NCI-H748 treated with DMSO at 0.1 percent for 48 hours (cell line): ENCODE results near the gene KRTAP4-16.
"Not testable (repeated sequence)": the region's sequence is repeated elsewhere in the genome, so short reads cannot be mapped to it uniquely, and the experiment has no call there.

Experiments used
- DNase-seq: peaks from one replicate; lab custom pipeline; 2025; lab: John Stamatoyannopoulos, UW

The KRTAP4-16 gene

DNA sequence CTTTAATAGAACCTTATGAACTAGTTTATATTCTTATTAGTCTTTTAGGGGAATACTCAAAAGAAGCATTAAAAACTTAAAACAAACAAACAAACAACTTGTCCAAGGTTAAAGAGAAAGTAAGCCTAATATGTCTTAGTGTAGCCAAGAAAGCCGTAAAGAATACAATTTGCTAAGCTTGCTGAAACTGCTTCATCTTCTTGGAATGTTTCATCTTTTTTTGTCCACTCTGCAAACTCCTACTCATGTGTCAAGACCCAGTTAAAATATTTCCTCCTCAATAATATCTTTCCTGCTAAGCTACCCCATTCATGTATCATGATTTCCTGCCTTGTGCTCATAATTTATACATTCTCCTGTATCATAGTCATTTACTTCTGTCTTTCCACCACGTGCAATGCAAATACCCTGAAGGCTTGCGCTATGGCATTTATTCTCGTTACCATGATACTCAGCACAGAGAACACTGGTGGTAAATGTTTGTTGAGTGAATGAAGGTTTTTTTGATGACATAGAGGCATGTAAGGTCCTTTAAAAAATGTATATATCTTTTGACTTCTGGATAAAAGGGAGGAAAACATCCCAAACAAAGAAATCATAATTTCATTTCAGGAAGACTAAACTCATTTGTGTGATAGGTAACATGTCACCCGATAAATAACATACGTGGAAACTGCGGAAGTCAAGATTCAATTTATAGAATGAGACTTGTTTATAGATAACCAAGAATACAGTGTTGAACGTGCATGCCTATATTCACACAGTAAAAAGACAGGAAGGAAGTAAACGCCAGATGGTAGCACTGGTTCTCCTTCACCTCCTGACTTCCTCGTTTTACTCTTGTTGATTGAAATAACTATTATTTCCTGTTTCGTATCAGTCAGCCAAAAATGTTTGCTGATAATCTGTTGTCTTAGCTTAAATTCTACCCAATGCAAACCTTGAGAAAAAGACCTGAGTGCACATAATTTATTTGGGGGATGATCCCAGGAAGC, 18.0 kb upstream of the KRTAP4-16 start:
- DNase-seq: not testable (repeated sequence)

DNA sequence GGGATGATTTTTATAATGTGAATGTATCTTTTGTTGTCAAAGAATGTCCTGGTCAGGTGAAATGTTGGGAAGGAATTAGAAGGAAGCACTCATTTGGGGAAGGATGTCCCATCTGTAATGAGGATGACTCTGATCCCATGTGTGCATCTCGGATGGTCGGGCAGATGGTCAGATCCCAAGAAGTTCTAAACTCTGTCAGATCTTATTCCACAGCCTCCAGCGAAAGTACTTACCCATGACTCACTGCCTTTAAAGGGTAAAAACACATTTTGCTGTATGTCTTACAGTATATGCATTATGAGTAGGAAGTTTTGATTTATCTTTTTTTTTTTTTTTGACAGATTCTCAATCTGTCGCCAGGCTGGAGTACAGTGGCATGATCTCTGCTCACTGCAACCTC, 16.7 kb upstream of the KRTAP4-16 start:
- DNase-seq: no peak

DNA sequence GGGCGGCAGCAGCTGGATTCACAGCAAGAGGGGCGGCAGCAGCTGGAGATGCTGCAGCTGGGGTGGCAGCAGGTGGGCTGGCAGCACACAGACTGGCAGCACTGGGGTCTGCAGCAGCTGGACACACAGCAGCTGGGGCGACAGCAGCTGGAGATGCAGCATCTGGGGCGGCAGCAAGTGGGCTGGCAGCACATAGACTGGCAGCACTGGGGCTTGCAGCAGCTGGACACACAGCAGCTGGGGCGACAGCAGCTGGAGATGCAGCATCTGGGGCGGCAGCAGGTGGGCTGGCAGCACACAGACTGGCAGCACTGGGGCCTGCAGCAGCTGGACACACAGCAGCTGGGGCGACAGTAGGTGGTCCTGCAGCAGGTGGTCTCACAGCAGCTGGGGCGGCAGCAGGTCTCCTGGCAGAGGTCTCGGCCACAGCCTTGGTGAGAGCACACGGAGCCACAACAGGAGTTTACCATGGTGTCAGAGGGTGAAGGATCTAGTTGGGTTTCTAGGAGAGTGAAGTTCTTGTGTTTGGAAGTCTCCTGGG, 15.9 kb upstream of the KRTAP4-16 start, which contains the start of gene KRTAP4-11:
Gene KRTAP4-11 (minus strand): TSS at position 528 of the 541 bp plus-strand sequence. CDS start 58 bp downstream, at position 470.
- DNase-seq: not testable (repeated sequence)

GRCh38 chr17:41116297-41116696, 14.3 kb upstream of the KRTAP4-16 start:
- DNase-seq: no peak

DNA sequence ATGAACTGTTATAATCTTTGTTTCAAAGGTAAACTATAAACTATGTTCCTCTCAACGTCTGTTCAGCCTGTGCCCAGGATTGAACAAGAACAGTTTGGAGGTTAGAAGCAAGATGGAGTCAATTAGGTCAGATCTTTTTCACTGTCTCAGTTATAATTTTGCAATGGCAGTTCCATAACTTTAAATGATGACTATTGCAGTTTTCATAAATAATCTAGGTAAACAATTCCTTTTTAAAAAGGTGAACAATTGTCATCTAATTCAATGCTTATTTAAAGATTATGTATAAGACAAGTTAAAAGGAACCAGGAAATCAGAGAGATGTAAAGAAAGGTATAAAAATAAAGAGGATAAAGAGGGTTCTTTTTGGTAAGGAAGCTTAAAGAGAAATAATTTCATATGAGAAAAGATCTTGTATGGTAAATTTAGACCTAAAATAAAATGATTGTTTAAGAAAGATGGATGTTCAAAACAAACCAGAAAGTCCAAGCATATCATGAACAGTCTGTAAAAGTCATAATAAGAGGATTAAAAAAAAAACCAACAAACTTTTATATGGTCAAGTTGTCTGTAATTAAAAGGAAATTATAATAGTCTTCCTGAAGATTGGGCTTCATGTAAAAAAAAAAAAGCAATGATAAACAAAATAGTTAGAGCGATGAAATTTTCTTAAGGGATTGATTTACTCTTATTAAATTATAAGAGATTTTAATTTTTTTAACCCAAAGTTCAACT, 9.3 kb upstream of the KRTAP4-16 start:
- DNase-seq: no peak

DNA sequence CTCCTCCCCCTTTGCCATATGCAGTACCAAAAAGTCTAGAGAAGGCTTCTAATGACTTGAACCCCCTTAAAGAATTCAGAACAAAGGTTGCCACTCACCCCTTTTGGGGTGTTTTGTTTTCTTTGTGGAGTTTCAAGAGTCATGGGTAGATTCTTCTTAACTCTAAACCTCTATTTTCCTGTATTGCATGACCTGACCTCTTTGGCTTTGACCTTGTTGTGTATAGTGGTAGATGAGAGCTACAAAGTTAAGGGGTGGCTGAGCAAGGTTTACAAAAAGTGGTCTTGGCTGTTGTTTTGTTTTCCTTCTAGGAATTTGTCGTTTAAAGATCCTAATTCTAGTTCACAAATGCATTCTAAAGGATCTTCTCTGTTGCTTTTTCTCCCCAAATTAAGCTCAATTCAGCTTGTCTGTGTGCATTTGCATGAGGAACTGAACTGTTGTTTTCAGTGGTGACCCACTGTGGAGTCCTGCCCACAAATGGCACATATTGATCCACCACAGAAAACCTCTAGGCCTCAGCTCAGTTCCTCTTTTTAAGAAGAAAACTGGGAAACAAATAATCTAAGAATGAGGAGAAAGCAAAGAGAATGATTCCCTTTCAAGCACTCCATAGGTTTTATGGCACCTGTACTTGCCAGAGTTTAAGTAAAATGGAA, 6.8 kb upstream of the KRTAP4-16 start:
- DNase-seq: not testable (repeated sequence)

DNA sequence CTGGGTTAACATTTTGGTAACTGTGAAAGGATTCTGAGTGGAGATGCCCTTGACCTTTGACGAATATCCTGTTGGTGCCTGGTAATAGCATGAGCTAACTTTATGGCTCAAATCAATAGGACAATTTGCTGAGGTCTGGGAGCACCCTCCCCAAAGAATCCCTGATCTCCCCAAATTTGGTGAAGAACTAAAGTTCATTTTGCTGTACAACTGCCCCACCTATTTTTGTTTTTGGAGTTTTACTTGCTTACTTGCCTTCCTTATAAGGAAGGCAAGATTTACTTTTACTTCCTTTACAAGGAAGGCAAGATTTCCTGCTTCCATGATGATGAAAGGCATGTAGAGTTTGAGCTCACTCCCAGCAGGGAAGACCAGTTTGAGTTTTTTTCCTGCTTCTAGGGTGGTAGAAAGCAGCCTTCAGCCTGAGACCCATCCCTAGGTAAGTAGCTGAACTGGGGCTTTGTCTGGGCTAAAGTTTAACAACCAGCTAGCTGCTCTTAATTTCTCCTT, 6.0 kb upstream of the KRTAP4-16 start:
- no peak for DNase-seq

GRCh38 chr17:41105347-41105746, 3.3 kb upstream of the KRTAP4-16 start, which contains the start of gene KRTAP4-9:
KRTAP4-9 (plus strand) TSS chr17:41105389; CDS start chr17:41105389, 0 bp downstream.
- not testable (repeated sequence) for DNase-seq

DNA sequence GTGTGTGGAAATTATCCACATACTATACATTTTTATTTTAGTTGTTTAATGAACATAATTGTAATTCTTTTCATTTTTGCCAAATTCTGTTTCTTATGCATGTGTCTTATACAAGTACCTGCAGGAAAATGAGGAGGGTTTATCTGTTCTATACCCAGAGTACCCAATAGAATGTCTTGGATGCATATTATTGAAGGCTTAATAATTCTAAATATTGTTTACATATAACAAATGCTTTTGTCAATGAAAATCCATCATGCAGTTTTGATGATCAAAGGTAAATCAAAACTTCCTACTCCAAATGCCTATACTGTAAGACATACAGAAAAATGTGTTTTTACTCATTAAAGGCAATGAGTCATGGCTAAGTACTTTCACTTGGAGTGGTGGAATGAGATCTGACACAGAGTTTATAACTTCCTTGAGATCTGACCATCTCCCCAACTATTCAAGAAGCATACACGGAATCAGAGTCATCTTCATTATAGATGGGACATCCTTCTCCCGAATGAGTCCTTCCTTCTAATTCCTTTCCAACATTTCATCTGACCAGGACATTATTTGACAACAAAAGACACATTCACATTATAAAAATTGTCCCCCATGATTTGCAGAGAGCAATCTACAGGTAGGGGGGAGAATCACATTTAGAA, 2.5 kb upstream of the KRTAP4-16 start:
- DNase-seq: not testable (repeated sequence)

DNA sequence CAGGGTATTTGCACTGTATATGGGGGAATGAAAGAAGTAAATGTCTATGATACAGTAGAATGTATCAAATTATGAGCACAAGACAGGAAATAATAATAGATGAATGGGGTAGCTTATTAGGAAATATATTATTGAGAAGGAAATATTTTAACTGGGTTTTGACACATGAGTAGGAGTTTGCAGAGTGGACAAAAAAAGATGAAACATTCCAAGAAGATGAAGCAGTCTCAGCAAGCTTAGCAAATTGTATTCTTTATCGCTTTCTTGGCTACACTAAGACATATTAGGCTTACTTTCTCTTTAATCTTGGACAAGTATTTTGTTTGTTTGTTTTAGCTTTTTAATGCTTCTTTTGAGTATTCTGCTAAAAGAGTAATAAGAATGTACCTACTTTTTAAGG, 1.9 kb upstream of the KRTAP4-16 start:
- no peak for DNase-seq

DNA sequence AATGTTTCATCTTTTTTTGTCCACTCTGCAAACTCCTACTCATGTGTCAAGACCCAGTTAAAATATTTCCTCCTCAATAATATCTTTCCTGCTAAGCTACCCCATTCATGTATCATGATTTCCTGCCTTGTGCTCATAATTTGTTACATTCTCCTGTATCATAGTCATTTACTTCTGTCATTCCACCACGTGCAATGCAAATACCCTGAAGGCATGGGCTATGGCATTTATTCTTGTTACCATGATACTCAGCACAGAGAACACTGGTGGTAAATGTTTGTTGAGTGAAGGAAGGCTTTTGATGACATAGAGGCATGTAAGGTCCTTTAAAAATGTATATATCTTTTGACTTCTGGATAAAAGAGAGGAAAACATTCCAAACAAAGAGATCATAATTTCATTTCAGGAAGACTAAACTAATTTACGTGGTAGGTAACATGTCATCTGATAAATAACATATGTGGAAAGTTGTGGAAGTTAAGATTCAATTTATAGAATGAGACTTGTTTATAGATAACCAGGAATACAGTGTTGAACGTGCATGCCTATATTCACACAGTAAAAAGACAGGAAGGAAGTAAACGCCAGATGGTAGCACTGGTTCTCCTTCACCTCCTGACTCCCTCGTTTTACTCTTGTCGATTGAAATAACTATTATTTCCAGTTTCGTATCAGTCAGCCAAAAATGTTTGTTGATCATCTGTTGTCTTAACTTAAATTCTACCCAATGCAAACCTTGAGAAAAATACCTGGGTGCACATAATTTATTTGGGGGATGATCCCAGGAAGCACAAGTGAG, 2.1 kb downstream of the KRTAP4-16 start:
- not testable (repeated sequence) for DNase-seq

- no peak for DNase-seq
Observed at GRCh38 chr17:41098481-41098880, 3.5 kb downstream of the KRTAP4-16 start.

DNA sequence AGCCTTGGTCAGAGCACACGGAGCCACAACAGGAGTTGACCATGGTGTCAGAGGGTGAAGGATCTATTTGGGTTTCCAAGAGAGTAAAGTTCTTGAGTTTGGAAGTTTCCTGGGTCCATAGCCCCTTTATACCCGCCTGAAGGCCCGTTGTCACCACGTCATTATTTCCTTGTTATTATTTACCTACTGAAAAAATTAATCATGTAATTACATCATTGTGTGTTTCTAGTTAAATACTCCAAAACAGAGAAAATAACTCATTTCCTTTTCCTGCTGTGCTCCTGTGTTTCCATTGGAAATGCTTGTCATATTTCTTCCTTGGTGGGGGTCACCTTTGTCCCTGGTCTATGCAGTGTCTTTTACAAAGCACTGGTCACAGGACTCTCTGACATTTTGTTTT, 4.0 kb downstream of the KRTAP4-16 start, which contains the start of gene KRTAP4-8:
Gene KRTAP4-8 (minus strand): TSS at position 101 of the 400 bp plus-strand sequence. CDS start 58 bp downstream, at position 43.
- no peak for DNase-seq

DNA sequence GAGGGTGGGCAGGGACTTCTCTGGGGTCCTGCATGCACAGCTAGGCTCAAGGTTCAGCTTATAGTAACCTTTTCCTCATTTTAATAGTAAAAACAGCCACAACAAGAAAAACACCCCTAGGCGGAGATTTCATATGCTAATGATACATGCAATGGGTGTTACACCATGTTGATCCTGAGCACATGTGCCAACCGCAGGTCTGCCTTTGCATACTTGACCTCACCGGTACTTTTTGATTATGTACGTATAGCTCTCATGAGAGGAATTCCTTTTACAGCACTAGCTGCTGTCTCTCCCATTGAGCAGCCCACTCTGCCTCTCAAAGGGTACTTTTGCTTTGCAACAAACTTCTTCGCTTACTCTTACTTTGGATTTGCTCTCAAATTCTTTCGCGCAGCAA, 6.0 kb downstream of the KRTAP4-16 start:
- DNase-seq: no peak

DNA sequence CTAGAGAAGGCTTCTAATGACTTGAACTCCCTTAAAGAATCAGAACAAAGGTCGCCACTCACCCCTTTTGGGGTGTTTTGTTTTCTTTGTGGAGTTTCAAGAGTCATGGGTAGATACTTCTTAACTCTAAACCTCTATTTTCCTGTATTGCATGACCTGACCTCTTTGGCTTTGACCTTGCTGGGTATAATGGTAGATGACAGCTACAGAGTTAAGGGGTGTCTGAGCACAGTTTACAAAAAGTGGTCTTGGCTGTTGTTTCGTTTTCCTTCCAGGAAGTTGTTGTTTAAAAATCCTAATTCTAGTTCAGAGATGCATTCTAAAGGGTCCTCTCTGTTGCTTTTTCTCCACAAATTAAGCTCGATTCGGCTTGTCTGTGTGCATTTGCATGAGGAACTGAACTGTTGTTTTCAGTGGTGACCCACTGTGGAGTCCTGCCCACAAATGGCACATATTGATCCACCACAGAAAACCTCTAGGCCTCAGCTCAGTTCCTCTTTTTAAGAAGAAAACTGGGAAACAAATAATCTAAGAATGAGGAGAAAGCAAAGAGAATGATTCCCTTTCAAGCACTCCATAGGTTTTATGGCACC, 13.2 kb downstream of the KRTAP4-16 start:
- DNase-seq: not testable (repeated sequence)

GRCh38 chr17:41084100-41084856, 17.7 kb downstream of the KRTAP4-16 start, which contains the start of gene KRTAP4-7:
KRTAP4-7 (plus strand) TSS chr17:41084150; CDS start chr17:41084207, 57 bp downstream.
- DNase-seq: not testable (repeated sequence)

DNA sequence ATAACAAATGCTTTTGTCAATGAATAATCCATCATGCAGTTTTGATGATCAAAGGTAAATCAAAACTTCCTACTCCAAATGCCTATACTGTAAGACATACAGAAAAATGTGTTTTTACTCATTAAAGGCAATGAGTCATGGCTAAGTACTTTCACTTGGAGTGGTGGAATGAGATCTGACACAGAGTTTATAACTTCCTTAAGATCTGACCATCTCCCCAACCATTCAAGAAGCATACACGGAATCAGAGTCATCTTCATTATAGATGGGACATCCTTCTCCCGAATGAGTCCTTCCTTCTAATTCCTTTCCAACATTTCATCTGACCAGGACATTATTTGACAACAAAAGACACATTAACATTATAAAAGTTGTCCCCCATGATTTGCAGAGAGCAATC, 18.6 kb downstream of the KRTAP4-16 start:
- not testable (repeated sequence) for DNase-seq

DNA sequence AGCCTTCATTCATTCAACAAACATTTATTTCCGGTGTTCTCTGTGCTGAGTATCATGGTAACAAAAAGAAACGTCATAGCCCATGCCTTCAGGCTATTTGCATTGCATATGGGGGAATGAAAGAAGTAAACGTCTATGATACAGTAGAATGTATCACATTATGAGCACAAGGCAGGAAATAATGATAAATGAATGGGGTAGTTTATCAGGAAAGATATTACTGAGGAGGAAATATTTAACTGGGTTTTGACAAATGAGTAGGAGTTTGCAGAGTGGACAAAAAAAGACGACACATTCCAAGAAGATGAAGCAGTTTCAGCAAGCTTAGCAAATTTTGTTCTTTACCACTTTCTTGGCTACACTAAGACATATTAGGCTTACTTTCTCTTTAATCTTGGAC, 19.4 kb downstream of the KRTAP4-16 start:
- DNase-seq: no peak

DNA sequence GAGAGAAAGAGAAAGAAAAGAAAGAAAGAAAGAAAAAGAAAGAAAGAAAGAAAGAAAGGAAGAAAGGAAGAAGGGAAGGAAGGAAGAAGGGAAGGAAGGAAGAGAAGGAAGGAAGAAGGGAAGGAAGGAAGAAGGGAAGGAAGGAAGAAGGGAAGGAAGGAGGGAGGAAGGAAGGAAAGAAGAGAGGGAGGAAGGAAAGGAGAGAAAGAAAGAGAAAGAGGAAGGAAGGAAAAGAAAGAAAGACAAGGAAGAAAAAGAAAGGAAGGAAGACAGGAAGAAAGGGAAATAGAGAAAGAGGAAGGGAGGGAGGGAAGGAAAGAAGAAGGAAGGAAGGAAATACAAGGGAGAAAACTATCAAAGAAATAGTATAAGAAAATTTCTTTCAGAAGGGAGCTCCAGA, 25.2 kb downstream of the KRTAP4-16 start:
- DNase-seq: no peak
